Astrocyte of the spinal cord (primary cell): ENCODE measurements around the gene RFLNA.

ENCODE experiments used
- DNase-seq: peaks from one replicate; pipeline ENCODE4 v3.0.0; 2011; ENCODE audit warnings: low read depth, low spot score
- H3K4me3 ChIP-seq: 2 replicates; pipeline ENCODE4 v1.5.1; 2011; ENCODE audit warnings: low read depth, mild to moderate bottlenecking, low read length, moderate library complexity
- CTCF ChIP-seq: IDR thresholded peaks from 2 replicates; pipeline ENCODE4 v1.5.1; 2012; ENCODE audit warnings: low read depth, mild to moderate bottlenecking, low read length, inconsistent platforms
- in situ Hi-C: cut with HindIII; loops from 2 replicates; pipeline ENCODE4 v1.10.0; 2017; ENCODE audit warnings: low sequenced_read_pairs

RFLNA gene

GRCh38 chr12:124364543-124364942 lies 69.7 kb downstream of the RFLNA start:
- no peak overlapping the region for H3K4me3 ChIP-seq
- no peak for TF ChIP-seq CTCF
- in situ Hi-C loops, result no loop called here
- no peak for DNase-seq
